HG02678 (cell line): ENCODE data around the gene TEX38.
"Not testable (repeated sequence)": the region's sequence is repeated elsewhere in the genome, so short reads cannot be mapped to it uniquely, and the experiment has no call there.

Experiments
- ATAC-seq: cut with Tn5 transposase; IDR thresholded peaks from one replicate; pipeline ENCODE4 v1.9.1; 2021; ENCODE audit warnings: mild to moderate bottlenecking, moderate library complexity; ENCODE audit not compliant: unreplicated experiment

The TEX38 gene

DNA sequence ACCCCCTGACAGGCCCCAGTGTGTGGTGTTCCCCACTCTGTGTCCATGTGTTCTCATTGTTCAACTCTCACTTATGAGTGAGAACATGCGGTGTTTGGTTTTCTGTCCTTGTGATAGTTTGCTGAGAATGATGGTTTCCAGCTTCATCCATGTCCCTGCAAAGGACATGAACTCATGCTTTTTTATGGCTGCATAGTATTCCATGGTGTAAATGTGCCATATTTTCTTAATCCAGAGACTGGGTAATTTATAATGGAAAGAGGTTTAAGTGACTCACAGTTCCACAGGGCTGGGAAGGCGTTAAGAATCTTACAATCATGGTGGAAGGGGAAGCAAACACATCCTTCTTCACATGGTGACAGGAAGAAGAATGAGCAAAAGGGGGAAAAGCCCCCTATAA lies 17.0 kb upstream of the TEX38 start:
- ATAC-seq = not testable (repeated sequence)

- ATAC-seq = no peak
Observed at GRCh38 chr1:46655848-46656247, 15.8 kb upstream of the TEX38 start.

- no peak for ATAC-seq
Observed at GRCh38 chr1:46656643-46657042, 15.0 kb upstream of the TEX38 start.

DNA sequence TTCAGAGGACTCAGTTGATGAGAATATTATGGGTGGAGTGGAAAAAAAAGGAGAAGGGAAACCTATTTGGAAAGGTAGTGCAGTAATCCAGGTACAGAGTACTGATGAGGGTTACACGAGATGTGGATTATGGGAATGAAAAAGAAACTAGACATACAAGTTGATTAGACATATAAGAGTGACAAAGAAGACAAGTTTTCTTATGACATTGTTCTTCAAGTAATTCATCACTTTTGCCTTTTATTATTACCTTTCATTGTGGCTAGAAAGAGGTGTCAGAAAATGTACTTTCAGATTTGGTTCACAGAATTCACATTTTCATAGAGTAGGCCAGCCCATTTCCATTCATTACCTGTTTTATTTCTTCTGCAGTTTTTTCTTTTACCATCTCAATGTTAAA lies 13.9 kb upstream of the TEX38 start:
- ATAC-seq = no peak

- no peak for ATAC-seq
Observed at GRCh38 chr1:46659307-46659870, 12.3 kb upstream of the TEX38 start.

DNA sequence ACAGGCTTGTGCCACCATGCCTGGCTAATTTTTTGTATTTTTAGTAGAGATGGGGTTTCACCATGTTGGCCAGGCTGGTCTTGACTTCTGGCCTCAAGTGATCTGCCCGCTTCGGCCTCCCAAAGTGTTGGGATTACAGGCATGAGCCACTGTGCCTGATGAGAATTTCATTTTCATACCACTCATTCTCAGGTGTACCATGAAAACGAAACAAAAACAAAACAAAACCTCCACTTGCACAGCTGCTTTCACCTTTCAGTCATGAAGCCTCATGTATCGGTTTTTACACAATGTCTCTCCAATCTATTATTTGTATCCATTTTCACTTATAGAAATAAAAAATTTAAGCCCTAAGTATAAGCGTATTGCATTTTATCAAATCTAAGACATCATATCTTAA lies 11.5 kb upstream of the TEX38 start:
- ATAC-seq = peak; percentile 70

DNA sequence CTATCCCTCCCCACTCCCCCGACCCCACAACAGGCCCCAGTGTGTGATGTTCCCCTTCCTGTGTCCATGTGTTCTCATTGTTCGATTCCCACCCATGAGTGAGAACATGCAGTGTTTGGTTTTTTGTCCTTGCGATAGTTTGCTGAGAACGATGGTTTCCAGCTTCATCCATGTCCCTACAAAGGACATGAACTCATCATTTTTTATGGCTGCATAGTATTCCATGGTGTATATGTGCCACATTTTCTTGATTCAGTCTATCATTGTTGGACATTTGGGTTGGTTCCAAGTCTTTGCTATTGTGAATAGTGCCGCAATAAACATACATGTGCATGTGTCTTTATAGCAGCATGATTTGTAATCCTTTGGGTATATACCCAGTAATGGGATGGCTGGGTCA lies 8.7 kb upstream of the TEX38 start:
- ATAC-seq = not testable (repeated sequence)

- no peak for ATAC-seq
Observed at GRCh38 chr1:46665983-46666382, 5.7 kb upstream of the TEX38 start.

DNA sequence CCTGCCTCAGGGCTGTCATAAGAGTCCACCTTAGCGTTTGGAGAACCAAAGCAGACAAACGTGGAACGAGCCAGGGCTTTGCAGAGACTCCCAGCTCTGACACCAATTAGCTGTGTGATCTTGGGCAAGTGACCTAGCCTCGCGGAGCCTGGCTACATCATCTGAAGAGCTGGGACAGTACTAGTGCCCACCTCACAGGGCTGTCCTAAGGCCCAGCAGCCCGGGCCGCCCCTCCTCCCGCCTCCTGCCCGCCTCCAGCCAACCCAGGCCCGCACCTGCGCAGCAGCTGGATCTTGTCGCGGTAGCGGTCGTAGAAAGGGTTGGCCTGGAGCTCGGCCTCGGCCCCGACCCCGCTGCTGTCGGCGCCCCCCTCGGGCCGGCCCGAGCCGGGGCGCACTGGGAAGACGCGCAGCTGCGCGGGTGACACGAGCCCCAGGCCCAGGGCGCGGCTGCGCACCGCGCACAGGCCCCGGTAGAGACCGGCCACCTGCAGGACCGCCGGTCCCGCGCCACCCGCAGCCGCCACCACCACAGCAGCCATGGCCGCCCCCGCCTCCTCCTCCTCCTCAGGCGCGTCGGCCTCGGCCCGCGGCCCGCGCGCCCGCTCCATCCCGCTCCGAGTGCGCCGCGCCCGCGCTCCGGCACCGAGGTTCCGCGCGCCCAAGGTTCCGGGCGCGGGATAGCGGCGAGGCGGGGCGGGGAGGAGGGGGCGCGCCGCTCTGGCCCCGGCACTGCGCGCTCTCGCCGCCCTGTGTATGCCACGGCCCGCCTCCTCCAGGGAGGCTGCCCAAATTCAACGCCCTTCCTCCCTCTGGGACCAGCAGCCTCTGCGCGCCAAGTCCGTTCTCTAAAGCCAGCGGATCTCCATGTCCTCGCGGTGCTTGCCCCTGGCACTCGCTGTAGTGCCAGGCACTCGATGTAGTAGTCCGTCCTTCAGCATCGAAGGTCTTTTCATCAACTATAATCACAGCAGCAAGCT lies 3.6 kb upstream of the TEX38 start, which contains the start of gene ATPAF1:
TSS of gene ATPAF1 (minus strand) at position 583 of the 979 bp plus-strand sequence. CDS start at position 541, 42 bp downstream.
- peak; percentile 75 for ATAC-seq

DNA sequence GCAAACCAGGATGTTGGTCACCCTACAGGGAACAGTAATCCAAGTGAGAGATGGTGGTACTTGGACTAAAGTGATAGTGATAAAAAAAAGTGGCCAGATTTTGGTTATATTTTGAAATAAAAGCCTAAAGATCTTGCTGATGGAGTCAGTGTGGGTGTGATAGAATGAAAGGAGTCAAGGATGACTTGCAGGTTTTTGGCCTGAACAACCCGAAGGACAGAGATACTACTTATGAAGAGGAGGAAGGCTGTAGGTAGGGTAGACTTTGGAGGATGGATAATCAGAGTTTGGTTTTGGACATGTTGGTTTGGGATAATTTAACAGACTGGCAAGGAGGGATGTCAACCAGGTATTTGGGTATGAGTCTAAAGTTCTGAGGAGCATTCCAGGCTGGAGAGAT lies 1.5 kb upstream of the TEX38 start:
- ATAC-seq = no peak

- ATAC-seq = no peak
Observed at GRCh38 chr1:46672696-46673095, 1.0 kb downstream of the TEX38 start.

GRCh38 chr1:46673749-46674182 lies 2.1 kb downstream of the TEX38 start:
- ATAC-seq = no peak

DNA sequence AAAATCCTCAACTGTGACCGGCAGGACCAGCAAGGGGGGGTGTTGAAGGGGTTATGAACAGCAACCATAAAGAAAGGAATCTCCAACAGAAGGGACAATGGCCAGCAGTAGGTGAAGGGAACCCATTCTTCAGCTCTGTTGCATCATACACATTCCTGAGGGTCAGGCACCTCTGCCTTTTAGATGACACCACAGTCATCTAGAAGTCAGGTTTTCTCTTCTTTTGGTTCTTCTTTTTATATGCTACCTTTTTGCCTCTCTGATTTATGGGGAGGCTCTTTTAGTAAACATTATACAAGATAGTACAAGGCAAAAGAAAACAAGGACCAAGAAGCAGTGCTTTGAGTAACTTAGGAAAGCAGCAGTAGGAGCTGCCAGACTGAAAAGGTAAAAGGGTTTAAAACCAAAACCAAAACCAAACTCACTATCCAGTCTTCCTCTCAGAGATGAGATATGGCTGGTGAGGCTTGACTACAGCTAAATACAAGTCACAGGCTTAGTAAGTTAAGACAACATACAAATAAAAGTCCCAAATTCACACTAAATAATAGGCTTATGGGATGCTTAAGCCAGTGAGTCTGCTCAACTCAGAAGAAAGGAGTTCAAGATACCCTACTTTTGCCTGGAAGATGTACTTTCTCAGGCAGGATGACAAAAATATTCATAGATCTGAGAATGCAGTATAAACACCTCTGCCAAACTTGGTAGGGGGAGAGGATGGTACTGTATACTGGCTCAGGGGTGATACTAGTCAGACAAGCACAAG lies 4.1 kb downstream of the TEX38 start:
- peak; percentile 80 for ATAC-seq

DNA sequence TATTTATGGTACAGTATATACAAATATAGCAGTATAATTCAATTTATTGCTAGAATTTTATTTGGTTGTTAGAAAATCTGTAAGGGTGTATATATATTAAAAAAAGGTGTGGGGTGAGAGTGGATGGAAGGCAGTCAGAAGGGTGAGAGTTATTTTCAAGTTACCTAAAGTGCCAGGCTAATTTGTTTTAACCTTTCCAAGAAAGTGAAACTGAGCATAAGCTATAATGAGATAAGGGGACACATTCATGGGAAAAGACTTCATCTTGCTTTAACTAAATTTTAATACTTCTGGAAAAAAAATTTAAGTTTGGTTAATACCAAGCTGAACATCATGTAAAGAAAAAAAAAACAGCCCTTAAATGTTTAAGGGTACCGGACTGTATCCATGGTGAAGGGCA lies 4.9 kb downstream of the TEX38 start:
- no peak for ATAC-seq

DNA sequence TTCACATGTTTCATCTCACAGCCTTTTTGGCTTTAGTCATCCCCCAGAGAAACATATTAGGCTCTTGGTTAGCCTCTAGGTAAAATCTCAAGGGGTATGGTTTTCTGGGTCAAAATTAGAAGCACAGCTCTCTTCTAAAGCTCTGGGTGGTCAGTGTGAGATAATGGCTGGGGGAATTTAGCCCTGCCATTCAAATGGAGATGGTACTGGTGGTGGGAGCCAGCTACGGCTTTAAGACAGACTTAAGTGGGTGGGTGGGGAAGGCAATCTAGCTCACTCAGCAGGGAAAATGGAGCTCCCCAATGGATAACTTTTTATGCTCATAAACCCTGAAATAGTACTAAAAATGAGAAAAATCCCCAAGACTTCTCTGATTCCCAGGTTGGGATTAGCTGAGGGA lies 5.7 kb downstream of the TEX38 start:
- ATAC-seq = no peak

DNA sequence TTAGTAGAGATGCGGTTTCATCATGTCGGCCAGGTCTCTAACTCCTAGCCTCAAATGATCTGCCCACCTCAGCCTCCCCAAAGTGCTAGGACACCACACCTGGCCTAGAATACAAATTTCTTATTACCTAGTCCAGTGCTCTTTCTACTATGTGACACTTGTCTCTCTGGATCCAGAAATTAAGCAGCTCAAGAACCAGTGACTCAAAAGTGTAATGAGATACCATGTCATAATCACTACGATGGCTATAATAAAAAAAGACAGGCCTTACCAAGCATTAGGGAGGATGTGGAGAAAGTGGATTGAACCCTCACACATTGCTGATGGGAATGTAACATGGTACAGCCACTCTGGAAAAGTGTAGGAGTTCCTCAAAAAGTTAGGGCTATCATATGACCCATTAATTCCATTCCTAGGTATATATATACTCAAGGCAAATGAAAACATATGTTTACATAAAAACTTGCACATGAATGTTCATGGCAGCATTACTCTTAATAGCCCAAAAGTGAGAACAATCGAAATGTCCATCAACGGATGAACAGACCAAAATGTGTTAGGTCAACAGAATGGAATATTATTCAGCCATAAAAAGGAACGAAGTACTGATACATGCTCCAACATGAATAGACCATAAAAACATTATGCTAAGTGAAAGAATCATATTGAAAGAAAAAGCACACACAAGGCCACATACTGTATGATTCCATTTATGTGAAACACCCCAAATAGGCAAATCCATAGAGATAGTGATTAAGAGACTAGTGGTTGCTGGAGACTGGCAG lies 8.3 kb downstream of the TEX38 start:
- ATAC-seq = no peak

DNA sequence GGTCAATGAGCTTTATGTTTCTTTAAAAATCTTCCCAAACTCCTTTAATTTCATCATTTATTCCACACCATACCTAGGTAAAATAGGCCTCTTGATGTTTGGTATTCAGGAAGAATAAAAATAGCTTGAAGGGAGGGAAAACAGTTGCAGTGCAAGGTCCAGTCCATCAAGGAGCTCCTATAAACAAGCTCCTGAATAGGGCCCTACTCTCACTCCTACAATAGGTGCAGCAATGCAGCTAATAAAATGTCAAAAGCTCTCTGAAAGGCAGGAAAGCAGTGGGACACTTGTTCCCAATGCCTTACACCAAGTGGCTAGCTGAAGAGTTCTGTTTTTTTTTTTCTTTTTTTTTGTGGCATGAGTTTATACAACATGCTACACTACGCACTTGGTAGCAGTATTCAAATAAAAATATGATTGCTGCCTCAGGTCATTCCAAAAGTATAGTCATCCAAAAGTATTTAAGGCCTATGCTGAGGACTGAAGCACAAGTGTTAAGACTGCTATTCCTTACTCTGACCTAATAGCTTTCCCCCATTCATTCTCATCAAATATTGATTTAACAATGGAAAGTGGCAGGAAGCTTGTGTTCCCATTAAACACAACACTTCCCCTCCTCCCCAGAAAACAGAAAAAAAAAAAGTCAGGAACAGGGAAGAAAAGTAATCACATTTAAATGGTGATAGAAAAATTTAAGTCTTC lies 9.8 kb downstream of the TEX38 start:
- no peak for ATAC-seq

DNA sequence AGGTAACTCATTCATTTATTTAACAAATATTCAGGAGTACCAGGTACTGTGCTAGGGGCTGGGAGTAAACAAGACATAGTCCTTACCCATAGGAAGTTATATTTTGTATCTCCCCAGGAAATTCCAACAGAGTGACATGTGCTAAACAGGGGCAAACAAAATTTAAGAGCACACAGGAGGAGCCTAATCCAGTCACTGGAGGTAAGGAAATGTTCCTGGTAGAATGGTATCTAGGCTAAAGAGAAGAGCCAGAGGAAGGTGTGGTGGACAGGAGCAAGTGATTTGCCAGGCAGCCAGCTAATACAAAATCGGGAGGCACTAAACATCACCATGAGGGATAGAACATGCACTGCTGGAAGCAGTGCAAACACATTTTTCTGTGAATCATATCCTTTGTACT lies 10.4 kb downstream of the TEX38 start:
- no peak for ATAC-seq

DNA sequence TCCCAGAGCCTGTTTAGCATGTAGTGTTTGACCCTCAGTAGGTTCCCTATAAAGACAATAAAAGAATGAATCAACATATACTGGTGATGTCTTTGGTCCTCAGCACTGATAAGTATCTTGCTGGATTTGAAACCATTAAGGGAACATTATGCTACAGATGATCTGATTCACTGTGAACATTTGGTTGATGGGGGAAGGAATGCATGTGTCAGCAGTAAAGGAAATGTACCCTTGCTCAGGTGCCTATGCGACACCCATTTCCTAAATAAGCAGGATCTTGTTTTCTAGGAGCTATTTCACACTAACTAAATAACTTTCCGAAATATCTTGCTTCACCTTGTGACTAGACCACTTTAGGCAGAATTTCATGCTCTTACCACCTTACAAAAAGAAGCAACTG lies 13.0 kb downstream of the TEX38 start:
- ATAC-seq = no peak

GRCh38 chr1:46686255-46686654 lies 14.6 kb downstream of the TEX38 start:
- no peak for ATAC-seq
